Osteoblast (primary cell): ENCODE measurements around the gene GPR33. TPM values are rescaled to one million over a fixed set of nuclear protein-coding genes. Genes with fewer than 3 reads are reported as not detected.
"Not testable (repeated sequence)": the region's sequence is repeated elsewhere in the genome, so short reads cannot be mapped to it uniquely, and the experiment has no call there.

Experiments
- DNase-seq: peaks from one replicate; pipeline ENCODE4 v3.0.0; 2011; ENCODE audit warnings: low spot score, mixed read lengths; ENCODE audit not compliant: insufficient read length; ENCODE audit errors: missing footprints
- H2AFZ ChIP-seq: 2 replicates; pipeline ENCODE4 v1.6.0; 2011; ENCODE audit warnings: mild to moderate bottlenecking, low read length
- H3K27ac ChIP-seq: 2 replicates; pipeline ENCODE4 v1.5.1; 2011; ENCODE audit warnings: mild to moderate bottlenecking, low read depth, low read length, moderate library complexity
- H3K27me3 ChIP-seq: 2 replicates; pipeline ENCODE4 v1.6.0; 2012; ENCODE audit warnings: mild to moderate bottlenecking, control low read depth, inconsistent platforms, low read length, moderate library complexity; ENCODE audit not compliant: insufficient read depth
- H3K36me3 ChIP-seq: 2 replicates; pipeline ENCODE4 v1.5.1; 2011; ENCODE audit warnings: mild to moderate bottlenecking, low read length, control low read depth, moderate library complexity; ENCODE audit not compliant: insufficient read depth
- H3K4me1 ChIP-seq: 2 replicates; pipeline ENCODE4 v1.5.1; 2011; ENCODE audit warnings: mild to moderate bottlenecking, low read length, control low read depth, moderate library complexity; ENCODE audit not compliant: insufficient read depth
- H3K4me2 ChIP-seq: 2 replicates; pipeline ENCODE4 v1.6.0; 2011; ENCODE audit warnings: mild to moderate bottlenecking, low read length; ENCODE audit not compliant: insufficient read depth
- H3K4me3 ChIP-seq: fragments of 200-600 bp; sonication (generic); 3 replicates; pipeline ENCODE4 v1.5.1; 2012; ENCODE audit warnings: mild to moderate bottlenecking, low read length, inconsistent platforms; ENCODE audit not compliant: insufficient read depth
- H3K79me2 ChIP-seq: 2 replicates; pipeline ENCODE4 v1.6.0; 2012; ENCODE audit warnings: mild to moderate bottlenecking, low read length, control low read depth, inconsistent platforms; ENCODE audit not compliant: insufficient read depth
- H3K9me3 ChIP-seq: 2 replicates; pipeline ENCODE4 v1.5.1; 2011; ENCODE audit warnings: low read depth, low read length, control low read depth
- H4K20me1 ChIP-seq: 2 replicates; pipeline ENCODE4 v1.6.0; 2012; ENCODE audit warnings: mild to moderate bottlenecking, low read length, control low read depth; ENCODE audit not compliant: insufficient read depth
- total RNA-seq: library from RNA; depleted of rRNA; stranded (reverse); fragments of >200 nt; gene quantifications from 2 replicates; pipeline ENCODE4 v1.2.3, GENCODE V29; 2012
- TF ChIP-seq, protein P1 (sequence below): IDR thresholded peaks from 2 replicates; pipeline ENCODE4 v1.5.1; 2011; ENCODE audit warnings: mild to moderate bottlenecking, low read depth, low read length, moderate library complexity; ENCODE audit errors: extremely low read depth

Gene GPR33
- total RNA-seq, 1 donor, result not detected

DNA sequence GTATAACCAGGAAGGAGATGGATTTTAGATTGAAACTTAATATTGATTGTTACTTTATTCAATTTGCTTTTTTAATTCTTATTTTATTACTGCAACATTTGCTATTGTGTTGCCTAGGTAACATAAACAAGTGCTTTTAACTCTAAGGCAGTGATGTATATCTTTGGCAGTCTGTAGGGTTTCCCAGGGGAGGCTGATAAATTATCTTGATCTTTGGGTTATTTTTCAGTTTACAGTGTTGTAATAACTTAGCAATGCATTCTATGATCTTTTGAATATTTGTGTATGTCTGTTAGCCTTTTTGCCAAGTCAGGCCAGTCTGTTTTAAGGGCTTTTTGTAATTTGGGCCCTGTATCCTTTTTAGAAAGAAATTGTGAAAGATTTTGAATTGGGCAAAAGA, 22.7 kb downstream of the GPR33 start:
- no peak for DNase-seq
- Histone ChIP-seq H3K9me3 (no peaks in the 10 kb centered on the region), H3K27ac (peak overlapping the region; percentile 42), H3K79me2 (no peaks in the 10 kb centered on the region), H3K4me3 (no peak overlapping the region), H3K27me3 (no peaks in the 10 kb centered on the region), H3K36me3 (no peaks in the 10 kb centered on the region), H2AFZ (no peak overlapping the region), H3K4me1 (no peaks in the 10 kb centered on the region), H3K4me2 (no peak overlapping the region), H4K20me1 (no peaks in the 10 kb centered on the region)
- TF ChIP-seq, protein P1, sequence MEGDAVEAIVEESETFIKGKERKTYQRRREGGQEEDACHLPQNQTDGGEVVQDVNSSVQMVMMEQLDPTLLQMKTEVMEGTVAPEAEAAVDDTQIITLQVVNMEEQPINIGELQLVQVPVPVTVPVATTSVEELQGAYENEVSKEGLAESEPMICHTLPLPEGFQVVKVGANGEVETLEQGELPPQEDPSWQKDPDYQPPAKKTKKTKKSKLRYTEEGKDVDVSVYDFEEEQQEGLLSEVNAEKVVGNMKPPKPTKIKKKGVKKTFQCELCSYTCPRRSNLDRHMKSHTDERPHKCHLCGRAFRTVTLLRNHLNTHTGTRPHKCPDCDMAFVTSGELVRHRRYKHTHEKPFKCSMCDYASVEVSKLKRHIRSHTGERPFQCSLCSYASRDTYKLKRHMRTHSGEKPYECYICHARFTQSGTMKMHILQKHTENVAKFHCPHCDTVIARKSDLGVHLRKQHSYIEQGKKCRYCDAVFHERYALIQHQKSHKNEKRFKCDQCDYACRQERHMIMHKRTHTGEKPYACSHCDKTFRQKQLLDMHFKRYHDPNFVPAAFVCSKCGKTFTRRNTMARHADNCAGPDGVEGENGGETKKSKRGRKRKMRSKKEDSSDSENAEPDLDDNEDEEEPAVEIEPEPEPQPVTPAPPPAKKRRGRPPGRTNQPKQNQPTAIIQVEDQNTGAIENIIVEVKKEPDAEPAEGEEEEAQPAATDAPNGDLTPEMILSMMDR, result no peak

DNA sequence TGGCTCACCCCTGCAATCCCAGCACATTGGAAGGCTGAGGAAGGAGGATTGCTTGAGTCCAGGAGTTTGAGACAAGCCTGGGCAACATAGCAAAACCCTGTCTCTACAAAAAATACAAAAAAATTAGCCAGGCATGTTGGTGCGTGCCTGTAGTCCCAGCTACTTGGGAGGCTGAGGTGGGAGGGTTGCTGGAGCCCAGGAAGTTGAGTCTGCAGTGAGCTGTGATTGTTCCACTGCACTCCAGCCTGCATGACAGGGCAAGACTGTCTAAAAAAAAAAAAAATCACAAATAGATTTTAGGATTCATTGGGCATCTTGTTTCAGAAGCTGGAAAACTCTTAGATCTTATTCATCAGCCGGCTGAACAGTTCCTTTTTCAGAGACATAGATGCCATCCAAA, 25.4 kb downstream of the GPR33 start:
- not testable (repeated sequence) for H4K20me1 ChIP-seq, H3K4me3 ChIP-seq, H3K4me1 ChIP-seq, H2AFZ ChIP-seq, H3K9me3 ChIP-seq, H3K79me2 ChIP-seq, H3K4me2 ChIP-seq, H3K27me3 ChIP-seq, H3K36me3 ChIP-seq, H3K27ac ChIP-seq, DNase-seq

GRCh38 chr14:31461545-31461944, 26.3 kb downstream of the GPR33 start:
- H3K79me2 ChIP-seq, result peaks cover 3% of the 10 kb centered on the region
- H3K4me2 ChIP-seq, result no peak overlapping the region
- H2AFZ ChIP-seq, result peak overlapping the region; percentile 20
- DNase-seq, result no peak
- H3K4me1 ChIP-seq, result peaks cover 6% of the 10 kb centered on the region
- no peaks in the 10 kb centered on the region for H4K20me1 ChIP-seq
- no peaks in the 10 kb centered on the region for H3K27me3 ChIP-seq
- no peak overlapping the region for H3K27ac ChIP-seq
- no peak overlapping the region for H3K4me3 ChIP-seq
- TF ChIP-seq, protein P1, result no peak
- no peaks in the 10 kb centered on the region for H3K36me3 ChIP-seq
- no peaks in the 10 kb centered on the region for H3K9me3 ChIP-seq

GRCh38 chr14:31457665-31458659, 29.9 kb downstream of the GPR33 start:
- Histone ChIP-seq H3K4me2 (peak overlapping the region; percentile 95), H3K36me3 (no peaks in the 10 kb centered on the region), H3K9me3 (no peaks in the 10 kb centered on the region), H3K79me2 (peaks cover 16% of the 10 kb centered on the region), H3K4me1 (peaks cover 10% of the 10 kb centered on the region), H2AFZ (peak overlapping the region; percentile 44), H4K20me1 (no peaks in the 10 kb centered on the region), H3K27me3 (no peaks in the 10 kb centered on the region), H3K4me3 (peak overlapping the region; percentile 94), H3K27ac (no peak overlapping the region)
- no peak for DNase-seq
- TF ChIP-seq, protein P1, result no peak
